Measurements from ENCODE around the gene CTSZ.
"Not testable (repeated sequence)": the region's sequence is repeated elsewhere in the genome, so short reads cannot be mapped to it uniquely, and the experiment has no call there.

The CTSZ gene
- total RNA-seq: 817 to 1,655 (median 1,063) reads per million in 17 experiments

DNA sequence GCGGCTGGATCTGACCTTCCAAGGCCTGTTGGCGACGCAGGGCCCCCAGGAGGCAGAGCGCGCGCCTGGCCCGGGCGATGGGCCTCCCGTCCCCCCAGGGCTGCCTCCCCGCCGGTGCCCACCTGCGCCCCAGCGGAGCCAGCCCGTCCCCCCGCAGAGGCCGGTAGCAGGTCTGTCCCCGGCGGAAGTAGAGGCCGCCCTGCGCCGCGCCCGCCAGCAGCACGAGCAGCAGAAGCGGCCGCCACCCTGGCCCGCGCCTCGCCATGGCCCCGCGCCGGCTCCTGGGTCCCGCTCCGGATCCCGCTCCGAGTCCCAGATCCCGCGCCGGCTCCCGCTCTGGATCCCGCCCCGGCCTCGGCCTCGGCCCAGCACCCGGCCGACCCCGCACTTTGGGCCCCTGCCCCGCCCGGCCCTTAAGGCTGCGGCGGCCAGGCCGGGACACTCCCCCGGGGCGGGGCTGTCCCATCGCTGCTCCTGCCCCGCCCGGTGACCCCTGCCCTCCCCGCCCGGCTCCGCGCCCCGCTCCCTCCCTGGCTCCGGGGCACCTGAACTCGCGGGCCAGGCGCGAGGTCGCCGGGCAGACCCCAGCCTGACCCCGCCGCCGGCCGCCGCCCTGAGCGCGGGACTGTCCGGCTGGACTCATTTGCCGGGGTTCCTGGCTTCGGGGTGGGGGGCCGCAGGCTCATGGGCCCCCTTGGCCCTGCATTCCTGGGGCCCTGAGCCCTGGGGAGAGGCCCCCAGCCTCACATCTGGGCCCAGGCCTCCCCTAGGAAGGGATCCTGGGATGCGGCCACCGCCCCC, at the start of gene CTSZ:
TSS of gene CTSZ (minus strand) at position 391 of the 801 bp plus-strand sequence. CDS start at position 265, 126 bp downstream.
- peak; percentile 82 to 95 (median 89) for DNase-seq

DNA sequence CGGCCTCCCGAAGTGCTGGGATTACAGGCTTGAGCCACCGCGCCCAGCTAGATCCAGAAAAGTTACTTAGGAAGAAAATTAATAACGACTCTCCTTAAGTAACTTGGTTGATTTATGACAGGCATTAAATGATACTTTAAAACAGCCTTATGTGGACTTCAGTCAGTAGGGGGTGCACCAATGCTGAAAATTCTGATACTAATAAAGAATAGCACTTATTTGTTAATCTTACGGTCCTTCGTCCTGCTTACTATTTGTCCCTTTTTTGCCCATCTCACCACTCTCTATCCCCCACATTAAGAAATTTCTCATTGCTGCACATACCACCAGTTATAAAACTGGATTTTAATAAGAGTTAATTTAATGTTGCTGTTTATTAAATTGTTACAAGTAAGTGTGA, 48.2 kb upstream of the CTSZ start:
- DNase-seq: peak; percentile 14 to 59 (median 42)

DNA sequence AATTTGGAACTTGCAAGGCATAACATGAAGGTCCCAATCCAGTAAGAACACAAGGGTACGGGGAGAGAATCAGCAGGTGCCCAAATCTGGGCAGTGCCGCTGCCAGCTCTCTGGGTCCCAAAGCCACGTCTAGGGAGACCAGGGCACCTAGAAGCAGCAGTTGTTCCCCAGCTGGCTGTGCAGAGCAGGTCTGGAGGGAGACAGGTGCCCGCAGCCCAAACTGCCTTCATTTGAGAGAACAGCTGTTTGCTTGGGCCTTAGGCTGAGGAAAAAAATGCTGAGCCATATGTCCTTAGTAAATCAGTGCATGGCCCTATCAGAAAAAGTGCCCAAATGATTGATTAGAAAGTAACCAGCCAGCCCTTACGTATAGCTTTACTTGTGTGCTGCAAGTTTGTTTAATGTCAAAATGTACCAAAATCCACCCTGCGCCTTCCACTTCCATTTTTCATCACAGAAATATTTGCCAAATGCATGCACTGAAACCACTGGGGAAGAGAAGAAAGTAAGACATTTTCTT, 44.7 kb upstream of the CTSZ start:
- no peak for DNase-seq

DNA sequence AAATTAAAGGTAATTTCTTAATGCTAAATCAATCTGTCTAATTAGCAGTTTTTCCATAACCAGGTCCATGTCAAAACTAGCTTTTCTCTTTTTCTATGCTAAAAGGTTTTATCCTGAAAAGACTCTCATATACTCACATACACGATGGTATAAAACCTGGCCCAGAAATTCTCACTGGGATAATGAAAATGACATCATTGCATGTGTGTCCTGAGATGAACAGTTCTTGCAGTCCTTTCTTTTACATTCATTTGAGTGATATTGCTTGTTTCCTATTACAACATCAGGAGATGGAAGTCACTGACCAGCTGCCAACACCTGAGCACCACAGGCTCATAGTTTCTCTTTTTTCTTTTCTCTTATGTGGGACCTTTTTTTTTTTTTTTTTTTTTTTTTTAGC, 43.4 kb upstream of the CTSZ start:
- DNase-seq: no peak

DNA sequence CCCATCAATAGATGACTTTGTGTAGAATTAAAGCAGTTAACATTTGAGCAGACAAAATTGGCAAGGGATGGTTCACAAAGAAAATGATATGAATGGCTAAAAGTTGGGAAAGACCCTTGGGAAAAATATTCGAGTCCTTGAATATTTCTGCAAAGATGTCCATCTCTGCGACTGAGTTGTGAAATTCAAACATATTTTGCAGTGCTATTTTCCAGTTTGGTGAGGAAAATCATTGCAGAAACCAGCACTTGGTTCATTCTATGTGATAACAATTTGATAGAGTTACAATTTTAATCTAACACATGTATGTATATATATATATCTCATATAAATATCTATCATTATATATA, 41.6 kb upstream of the CTSZ start:
- DNase-seq: no peak

DNA sequence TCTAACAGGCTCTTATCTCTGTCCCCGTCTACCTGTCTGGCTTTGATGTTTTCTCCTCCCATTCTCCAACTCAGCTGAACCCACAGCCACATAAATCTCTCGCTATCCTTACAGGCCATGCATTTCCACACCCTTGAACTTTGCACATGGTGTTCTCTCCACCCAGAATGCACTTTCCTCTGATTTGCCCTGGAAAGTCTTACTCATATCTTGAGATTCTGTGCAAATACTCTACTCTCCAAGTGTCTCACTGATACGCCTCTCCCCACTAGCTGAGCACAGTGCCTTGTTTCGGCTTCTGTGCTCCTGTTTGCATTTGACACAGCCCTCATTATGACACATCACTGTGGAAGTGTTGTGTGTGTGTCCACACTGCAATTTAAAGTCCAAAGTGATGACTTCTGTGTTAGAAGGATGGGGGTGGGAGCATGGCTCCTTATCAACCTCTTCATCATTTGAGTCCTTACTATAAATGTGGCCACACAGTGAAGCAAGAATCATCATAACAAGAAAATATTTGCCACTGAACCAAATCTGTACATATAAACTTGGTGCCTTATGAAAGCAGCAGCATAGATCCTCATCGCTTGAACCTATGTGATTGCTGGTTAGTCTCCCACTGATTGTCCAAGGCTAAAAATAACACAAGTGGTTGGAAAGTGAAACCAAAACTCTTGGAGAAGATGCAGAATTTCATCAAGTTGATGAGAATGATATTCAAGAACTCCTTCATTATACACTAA, 41.1 kb upstream of the CTSZ start:
- peak in 1 of 4 experiments; percentile 14 for DNase-seq

DNA sequence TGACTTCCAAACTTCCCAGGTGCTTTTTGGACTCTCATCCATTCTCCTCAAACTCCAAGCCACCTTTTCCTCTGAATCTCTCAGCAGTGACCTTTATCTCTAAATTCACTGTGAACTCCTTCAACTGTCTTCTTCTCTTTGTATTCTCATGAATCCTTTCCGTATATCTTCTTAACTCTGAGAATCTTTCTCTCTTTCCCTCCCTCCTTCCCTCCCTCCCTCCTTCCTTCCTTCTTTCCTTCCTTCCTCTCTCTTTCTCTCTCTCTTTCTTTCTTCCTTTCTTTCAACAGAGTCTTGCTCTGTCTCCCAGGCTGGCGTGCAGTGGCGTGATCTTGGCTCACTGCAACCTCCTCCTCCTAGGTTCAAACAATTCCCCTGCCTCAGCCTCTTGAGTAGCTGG, 39.8 kb upstream of the CTSZ start:
- DNase-seq: no peak

DNA sequence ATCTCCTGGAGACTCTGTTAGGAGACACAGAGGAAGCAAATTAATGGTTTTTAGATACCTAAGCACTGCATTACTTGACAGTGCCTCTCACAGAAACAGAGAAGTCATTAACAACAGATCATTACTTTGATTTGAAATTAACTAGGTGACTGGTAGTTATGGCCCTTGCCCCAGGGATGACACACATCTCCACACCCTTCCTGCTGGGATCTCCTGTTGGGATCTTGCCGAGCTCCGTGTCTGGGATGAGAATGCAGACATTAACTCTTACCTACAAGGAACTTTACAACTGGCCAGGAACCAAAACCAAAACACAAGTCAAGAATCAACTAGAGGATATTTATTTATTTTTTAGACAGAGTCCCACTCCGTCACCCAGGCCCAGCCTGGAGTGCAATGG, 37.7 kb upstream of the CTSZ start:
- no peak for DNase-seq

DNA sequence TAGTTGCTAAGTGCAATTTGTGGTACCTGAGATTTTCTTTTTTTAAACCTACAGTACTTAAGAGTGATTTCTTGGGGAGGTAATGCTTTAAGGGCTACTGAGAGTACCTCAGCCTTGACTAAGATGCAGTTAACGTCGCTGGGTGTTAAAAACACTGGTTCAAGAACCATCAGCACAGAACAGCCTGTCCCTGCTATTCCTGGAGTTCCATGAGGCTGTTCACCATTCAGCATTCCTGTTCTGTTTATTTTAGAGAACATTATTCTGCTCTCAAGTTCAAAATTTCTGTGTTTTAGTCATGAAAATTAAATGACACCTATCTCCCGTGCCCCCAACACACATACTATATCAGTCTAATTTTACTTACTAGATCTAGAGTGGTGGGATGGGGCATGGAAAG, 37.2 kb upstream of the CTSZ start:
- no peak for DNase-seq

DNA sequence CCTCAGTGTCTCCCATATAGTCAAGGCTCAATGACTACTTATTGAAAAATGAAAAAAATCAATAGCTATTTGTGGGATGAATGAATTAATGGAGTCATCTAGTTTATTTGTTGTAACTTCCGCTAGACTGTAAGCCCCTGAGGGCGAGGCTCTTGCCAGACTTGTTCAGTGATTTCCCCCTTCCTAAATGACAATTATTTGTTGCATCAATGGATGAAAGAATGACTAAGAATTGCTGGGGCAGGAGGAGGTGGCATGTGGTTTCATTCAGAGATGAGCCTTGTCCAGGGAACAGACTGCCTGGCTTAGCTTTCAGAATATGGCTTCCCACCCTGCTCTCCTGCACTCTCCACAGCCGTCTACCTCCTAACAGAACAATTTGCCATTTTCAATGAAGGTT, 36.6 kb upstream of the CTSZ start:
- peak in 1 of 4 experiments; percentile 34 for DNase-seq

DNA sequence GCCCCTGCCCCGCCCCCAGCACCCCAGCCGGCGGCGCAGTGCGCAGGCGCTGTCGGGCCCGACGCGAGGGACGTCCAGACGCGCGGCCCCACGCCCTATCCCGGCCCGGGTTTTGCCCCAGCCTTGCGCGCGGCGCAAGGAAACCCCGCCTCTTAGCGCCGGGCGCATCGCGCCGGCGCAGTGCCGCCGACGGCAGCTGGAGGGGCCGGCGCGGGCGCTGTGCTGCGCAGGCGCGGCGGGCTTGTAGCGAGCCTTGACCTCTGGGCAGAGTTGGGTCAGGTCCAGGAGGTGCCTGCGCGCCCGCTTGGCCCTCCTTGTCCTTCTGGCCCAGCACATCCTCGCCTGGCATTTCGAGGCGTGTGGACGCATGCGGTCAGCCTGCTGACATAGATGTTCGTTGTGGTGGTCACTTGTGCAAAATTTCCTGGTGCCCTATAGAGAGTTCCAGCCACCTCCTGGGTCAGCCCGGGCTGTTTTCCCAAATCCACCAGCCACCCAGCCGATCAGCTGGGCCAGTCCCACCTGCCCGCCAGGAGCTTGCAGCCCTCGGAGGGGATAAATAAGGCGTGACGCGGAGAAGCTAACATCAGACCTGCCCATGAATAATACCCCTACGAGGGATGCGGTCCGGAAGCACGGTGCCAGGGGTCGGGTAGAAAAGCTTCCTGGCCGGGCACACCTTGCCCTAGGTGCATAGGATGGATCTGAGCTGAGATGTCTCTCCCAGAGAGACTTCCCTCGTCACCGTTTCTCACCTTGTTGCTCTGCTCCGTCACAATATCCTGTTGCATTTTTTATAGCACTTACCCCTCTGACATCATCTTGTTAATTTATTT, 36.0 kb upstream of the CTSZ start:
- DNase-seq: peak; percentile 97 to 99 (median 98)

DNA sequence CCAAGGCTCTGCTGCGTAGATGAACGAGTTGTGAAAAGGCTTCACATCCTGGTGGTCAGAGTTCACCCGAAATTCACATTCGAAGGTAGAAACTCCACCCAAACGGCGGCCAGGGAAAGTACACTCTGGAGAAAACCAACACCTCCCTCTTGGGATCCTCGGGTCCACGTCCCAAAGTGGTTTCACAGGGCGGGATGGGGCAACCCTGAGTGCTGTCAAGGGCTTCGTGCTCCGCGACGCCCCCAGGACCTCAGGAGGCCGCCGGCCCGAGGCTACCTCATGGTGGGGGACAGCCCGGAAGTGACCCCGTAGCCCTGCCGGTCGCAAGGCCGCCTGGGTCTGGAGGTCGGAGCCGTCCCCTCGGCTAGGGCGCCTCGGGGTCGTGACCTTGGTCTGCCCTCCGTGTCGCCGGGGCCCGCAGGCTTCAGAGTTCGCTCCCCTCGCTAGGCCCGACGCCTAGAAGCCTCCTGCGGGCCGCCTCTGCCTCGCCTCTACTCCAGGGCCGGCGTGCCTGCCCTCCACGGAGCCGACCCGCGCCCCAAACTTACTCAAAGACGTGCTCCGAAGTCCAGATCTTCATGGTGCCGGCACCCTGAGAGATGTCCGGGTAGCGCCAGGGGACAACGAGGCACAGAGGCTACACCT, 35.2 kb upstream of the CTSZ start, which contains the start of gene PRELID3B:
TSS of gene PRELID3B (minus strand) at position 636 of the 645 bp plus-strand sequence. CDS start at position 580, 56 bp downstream.
- no peak for DNase-seq

DNA sequence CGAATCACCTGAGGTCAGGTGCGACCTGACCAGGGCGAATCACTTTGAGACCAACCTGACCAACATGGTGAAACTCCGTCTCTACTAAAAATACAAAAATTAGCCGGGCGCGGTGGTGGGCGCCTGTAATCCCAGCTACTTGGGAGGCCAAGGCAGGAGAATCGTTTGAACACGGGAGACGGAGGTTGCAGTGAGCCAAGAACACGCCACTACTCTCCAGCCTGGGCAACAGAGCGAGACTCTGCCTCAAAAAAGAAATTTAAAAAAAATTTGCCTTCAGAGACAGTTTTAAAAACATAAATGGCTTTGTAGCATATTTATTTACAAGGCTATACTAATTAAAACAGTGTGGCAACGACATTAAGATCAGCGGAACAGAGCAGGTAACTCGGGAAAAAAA, 34.4 kb upstream of the CTSZ start:
- not testable (repeated sequence) for DNase-seq

DNA sequence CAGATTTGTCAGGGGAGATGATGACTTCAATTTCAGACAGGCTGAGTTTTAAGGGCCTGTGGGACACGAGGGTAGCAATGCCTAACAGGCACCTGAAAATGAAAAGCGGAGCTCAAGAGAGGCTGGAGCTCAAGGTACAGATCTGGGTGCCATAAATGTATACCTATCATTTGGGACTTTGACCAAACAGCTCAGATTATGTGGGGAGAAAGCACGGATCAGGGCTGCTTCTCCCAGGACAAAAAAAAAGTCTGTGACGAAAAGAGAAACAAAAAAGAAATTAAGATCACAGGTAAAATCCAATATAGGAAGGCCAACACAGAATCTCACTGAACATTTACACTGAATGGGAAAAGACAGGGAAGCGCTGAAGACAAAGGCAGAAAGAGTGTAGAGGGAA, 33.6 kb upstream of the CTSZ start:
- DNase-seq: no peak

DNA sequence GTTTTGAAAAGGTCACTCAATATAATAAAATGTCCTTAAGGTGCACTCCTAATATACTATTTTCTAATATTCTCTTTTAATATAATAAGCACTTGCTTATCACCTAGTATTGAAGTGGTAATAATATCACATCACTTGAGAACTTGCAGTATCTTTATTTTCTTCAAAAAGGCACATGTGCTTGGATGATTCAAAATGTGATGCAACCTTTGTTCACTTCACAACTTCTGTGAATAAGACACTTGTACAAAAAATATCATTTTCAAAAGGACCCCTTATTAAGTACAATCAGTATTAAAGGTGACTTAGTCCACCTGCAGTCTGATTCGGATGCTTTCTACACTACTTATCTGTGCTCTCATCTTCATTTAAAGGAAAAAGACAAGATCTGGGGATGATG, 32.2 kb upstream of the CTSZ start:
- peak in 2 of 4 experiments; percentile 29 to 32 for DNase-seq

DNA sequence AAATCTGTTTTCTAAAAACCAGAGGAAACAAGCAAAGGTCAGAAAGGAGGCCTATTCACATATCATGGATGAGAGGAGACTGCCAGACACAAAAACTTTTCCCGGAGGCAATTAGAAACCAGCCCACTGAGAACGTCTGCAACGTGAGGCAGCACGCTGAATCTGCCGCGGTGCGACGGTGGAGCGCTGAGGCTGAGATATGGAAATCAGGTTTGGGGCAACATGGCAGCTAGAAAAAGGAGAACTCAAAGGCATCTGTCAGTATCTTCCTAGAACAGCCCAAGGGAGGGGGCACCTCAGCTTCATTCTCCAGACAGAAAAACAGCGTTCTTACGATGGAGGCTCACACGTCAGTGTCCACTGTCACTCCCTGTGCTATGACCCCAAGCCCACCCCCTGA, 30.3 kb upstream of the CTSZ start:
- DNase-seq: no peak

DNA sequence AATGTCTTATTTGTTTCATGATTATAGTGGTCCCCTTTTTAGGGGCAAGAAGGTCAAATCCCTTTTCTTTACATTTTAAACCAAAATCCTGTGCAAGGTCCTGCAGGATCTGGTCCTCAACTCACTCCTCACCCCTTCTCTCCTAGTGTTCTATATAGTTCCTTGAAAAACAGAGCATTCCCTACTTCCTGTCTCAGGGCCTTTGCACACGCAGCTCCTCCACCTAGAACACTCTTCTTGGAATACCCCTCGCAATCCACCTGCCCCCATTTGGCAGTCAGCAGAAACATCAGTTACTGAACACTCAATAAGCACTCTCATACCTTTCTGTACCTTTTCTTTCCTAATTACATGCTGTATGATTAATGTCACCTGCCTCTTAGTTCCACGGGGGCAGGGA, 28.3 kb upstream of the CTSZ start:
- DNase-seq: no peak

DNA sequence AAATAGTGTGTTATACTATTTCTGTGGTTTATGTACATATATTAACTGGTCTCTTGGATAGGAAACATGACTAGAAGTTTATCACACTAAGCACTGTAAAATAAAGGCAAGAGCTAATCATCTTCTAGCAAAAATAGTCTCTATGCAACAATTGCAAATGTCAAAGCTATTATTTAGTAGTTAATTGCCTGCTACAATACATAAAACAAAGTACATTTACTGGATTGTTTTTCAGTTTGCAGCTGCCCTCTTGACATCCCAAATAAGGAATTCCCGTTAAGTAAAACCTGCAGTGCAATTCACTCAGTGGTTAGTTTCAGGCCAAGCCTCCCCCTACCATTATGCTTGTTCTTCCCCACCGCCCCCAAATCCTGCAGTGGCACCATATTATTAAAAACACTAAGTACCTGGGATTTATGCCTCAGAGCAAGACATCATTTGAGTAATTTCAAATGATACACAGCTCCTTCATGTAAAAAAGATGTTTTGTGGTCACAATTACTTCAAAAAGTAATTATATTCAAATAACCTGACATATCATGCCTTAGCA, 26.6 kb upstream of the CTSZ start:
- no peak for DNase-seq

DNA sequence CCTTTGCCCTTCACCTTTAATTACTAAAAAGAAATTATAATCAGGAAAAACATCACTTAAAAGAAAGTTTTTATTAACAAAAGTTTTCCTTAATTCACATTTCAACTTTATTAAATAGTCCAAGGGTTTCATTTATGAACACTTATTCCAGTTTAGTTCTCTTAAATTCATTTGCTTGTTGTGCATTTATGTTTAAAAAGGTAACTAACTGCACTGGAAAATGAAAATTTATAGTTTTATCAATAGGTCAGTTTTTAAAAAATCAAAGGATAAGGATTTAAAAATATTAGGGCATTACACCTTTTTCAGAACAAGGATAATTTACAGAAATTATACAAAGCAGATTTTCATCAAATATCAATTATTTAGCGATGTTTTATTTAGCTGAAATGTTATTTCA, 26.0 kb upstream of the CTSZ start:
- DNase-seq: no peak

DNA sequence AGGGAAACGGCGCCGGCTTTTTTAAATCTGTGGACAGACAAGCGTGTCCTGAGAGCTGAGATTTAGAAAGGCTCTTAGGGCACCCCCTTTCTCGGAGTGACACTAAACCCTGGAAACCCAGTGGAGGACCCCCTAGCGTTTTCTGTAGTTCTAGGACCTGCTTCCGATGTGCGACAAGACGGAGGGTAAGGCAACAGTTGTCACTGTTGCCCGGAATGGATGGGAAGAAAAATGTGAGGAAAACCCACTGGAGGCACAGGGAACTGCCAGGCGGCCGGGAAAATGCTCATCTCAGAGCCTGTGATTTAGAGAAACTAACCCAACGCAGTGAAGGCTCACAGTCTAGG, 25.6 kb upstream of the CTSZ start:
- peak in 1 of 4 experiments; percentile 51 for DNase-seq

DNA sequence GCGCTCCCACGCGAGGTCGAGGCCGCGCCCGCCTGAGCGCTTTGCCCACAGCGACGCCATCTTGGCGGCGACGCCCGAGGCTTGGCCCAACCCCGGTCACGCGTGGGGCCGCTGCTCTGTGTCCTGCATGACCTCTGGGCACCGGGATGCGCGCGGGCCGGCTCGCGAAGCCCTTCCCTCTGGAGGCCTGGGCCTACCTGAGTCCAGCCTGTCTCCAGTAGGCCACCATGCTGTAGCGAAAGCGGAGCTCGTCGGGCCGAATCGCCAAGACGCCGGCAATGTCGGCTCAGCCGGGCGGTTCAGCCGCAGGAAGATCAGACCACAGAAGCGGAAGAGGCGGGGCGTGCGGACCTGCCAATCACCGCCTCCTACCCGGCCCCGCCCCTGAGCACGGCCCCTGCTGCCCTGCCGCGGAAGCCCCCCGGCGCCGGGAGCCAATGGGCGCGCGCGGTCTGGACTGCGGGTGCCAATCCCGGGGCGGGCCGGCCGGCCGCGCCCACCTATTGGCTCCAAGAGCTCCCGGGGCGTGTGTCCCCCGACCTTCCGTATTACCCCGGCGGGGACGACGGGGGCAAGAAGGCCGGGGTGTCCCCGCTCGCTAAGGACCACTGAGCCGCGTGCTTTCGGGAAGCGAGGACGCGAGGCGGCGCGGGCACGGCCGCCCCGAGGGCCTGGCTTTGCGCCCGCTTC, 25.1 kb upstream of the CTSZ start, which contains the start of gene ATP5F1E:
TSS of gene ATP5F1E (minus strand) at position 313 of the 690 bp plus-strand sequence. CDS start at position 229, 84 bp downstream.
- peak; percentile 97 to 99 (median 98) for DNase-seq
